Kidney tubule cell (primary cell): ENCODE data around the gene GOLGA8N.
"Not testable (repeated sequence)": the region's sequence is repeated elsewhere in the genome, so short reads cannot be mapped to it uniquely, and the experiment has no call there.

Experiments
- DNase-seq: peaks from one replicate; pipeline ENCODE4 v3.0.0-alpha.2; 2018; ENCODE audit warnings: low spot score

GOLGA8N gene

DNA sequence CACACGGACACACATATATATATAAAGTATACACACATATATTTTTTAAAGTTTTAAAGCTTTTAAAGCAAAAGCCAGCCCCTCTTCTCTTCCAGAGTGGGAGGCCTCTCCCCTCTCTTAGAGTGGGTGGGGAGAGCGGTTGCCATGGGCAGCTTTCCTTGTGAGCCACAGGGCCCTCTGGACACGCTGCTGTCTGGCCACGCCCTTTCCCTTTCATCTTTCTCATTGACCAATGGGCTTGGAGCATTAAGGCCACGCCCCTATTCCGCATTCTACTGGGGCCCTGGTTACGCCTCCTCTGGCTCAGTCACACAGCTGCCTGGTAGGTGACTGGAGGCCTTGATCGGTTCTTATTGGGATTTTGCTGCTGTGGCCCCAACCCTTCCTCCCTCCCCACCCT is at the start of gene GOLGA8N:
Gene GOLGA8N, plus strand, starts transcription at position 306 of the 400 bp plus-strand sequence.
- not testable (repeated sequence) for DNase-seq

DNA sequence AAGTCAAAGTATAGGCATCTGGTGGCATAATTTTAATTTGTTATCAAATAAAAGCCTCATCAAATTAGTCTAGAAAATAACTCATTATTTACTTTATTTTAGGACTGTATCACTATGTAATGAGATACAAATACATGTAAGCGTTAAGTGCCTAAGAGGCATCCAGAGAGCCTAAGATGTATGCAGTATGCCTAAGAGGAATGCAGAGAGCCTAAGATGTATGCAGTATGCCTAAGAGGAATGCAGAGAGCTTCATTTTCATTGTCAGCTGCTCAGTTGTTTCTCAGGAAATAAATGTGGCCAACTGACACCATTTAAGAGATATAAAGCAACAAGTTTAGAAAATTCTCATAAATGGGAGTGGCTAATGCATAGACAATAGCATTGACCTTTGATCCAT is 49.8 kb upstream of the GOLGA8N start:
- not testable (repeated sequence) for DNase-seq

DNA sequence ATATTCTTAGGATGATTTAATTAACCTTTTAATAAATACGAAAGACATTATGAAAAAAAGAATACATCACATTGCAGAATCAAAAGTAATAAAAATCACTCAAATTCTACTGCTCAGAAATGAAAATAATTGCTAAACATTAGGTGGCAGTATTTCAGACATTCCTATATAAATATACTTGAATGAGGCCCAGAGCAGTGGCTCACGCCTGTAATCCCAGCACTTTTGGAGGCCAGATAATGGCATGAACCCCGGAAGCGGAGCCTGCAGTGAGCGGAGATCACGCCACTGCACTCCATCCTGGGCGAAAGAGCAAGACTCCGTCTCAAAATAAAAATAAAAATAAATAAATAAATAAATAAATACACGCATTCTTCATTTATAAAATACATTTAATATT is 48.1 kb upstream of the GOLGA8N start:
- not testable (repeated sequence) for DNase-seq

DNA sequence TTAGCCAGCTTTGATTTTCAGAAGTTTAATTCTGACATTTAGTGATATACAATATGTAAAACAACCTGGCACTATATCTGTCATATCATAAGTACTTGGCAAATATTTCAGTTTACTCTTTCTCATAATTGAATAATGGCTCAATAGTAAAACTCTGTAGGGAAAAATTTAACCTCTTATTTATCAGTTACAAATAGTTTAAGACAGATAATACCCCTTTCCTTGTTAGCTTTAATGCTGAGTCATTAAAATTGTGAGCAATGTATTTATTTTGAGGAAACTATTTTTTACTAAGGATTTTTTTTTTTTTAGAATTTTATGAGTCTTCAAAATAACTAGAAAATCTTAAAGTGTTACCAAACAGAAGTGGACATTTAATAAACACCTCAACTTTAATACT is 38.7 kb upstream of the GOLGA8N start:
- not testable (repeated sequence) for DNase-seq

DNA sequence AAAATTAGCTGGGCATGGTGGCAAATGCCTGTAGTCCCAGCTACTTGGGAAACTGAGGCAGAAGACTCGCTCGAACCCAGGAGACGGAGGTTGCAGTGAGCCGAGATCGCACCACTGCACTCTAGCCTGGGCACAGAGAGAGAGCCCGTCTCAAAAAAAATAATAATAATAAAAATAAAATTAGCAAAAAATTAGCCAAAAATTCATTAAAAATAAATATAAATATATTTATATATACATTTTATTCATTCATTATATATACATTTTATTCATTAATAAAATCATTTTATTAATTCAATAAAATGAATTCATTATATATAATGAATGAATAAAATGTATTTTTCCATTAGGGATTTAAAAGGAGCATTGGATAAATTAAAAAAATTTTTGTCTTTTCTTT is 31.1 kb upstream of the GOLGA8N start:
- DNase-seq = not testable (repeated sequence)

DNA sequence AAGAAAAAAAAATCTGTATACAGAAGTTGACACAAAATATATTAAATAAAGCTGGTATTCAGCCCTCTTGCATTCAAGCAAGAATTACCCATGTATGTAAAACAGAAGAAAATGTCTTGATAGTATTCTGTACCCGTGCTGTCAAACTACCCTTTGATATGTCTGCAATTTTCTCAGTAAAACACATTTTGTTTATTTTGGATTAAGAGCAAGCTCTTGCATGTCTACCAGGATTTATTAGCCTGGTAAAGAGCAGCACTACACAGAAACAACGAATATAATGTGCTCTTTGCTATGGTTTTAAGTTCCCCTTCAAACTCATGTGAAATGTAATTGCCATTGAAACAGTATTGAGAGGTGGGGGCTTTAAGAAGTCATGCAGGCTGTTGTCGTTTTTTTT is 24.3 kb upstream of the GOLGA8N start:
- not testable (repeated sequence) for DNase-seq

DNA sequence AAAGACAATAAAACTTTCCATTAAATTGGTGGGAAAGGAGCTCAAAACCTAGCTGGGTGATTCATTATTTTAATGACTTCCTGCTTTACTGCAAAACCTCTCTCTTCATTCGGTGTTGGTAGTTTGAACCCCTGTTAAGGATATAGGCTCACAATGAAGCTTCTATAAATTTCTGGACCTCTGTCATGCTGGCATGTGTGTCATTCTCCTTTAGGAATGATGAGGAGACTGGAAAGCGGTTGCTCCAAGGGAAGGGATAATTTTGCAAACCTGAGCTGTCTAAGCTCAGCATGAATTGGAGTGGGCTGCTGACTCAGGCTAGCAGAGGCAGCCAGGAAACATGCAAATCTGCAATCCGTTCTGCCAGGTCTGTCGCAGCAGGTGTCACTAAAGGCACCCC is 14.8 kb upstream of the GOLGA8N start:
- DNase-seq = not testable (repeated sequence)

DNA sequence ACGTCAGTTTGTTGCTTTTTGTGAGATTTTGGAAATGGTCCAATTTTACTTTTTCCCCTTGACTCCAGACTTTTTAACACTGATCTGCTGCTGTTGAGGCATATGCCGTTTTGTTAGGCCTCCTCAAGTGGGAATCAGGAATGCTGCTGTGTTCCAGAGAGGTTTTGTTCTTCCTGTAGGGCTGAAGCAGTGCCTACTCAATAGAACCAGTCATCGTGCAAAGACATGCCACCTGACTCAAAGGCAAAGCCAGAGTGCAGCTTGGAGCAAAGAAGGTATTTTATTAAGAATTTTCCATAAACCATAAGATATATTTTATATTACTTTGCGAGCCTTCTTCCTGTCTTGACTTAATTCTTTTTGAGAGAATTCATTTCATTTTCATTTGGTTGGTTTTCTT is 7.4 kb upstream of the GOLGA8N start:
- DNase-seq = not testable (repeated sequence)

DNA sequence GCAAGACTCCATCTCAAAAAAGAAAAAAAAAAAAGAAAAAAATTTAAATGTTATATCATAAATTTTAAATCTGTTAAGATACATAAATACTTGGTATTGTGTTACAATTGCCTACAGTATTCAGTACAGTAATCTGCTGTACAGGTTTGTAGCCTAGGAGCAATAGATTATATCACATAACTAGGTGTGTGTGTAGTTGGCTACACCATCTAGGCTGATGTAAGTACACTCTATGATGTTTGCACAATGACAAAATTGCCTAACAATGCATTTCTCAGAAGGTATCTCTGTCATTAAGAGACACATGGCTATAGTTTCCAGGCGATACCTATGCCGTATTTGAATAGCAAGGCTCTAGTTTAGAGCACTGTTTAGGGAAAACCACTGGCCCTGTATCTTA is 16.3 kb downstream of the GOLGA8N start:
- not testable (repeated sequence) for DNase-seq

DNA sequence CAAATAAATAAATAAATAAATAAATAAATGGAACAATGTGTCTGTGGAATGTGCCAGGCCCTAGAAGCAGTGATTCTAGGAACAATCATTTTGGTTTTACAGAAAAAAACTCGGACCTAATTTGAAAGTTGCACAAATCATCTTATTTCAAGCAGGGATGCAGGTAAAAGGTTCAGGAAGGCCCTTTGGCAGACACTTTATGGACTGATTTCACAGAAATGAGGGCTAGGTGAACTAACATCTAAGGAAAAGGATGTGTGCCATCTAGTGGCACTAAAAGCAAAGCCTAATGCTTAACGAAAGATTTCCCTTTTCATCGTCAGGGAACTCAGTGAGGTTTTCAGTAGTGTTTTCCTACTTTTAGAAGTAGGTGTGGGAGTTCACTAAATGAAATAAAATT is 17.5 kb downstream of the GOLGA8N start:
- DNase-seq = peak; percentile 56

DNA sequence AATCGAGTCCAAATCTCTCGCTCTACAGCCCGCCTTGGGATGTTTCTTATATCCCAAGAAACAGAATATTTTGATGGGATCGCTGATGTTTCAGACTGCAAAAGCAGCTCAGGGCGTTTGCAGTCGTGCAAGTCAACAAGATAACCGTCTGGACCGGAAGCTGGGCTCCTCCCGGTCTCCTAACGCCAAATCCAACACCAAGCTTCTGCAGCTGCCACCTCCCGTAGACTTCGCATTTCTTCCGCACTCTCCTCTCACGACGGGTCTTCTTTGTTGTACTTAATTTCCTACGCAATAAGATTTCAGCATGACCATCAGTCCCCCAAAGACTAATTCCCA is 21.4 kb downstream of the GOLGA8N start:
- not testable (repeated sequence) for DNase-seq

DNA sequence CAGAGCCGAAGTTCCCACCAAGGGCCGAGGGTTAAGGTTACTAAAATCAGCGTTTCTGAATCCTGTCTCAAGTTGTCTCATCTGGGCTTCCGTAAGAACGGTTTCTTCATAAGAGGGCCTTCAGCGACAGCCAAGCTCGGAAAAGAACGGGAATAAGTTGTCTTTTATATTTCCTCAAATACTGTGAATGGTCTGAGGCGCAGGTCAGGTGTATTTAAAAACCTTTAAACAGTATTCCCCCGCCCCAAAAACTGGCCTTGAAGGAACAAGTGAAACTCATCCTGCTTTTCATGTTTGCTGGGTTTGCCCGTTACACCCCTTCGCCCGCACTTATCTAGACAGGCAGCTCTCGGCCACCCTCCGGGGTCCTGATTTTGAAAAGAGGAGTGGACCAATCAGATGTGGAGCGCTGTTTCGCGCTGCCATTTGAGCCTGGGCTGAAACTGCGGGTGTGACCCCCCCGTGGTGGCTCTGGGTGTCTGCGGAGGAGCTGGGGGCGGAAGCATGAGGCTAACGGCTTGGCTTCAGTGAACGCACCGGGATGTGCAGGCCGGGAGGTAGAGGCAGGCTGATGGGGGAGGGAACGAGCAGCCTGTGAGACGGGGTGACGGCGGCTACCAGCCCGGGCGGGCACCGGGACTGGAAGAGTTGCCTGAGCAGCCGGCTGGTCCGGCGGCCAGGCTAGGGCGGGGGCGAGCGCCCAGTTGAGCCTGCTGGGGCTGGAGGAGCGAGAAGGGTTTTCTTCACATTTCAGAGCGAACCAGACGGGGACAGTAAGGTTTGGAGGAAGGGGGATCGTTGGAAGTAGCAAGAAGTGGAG is 22.0 kb downstream of the GOLGA8N start, which contains the start of gene ARHGAP11A:
Gene ARHGAP11A, plus strand, starts transcription at position 454 of the 820 bp plus-strand sequence. CDS start 708 bp downstream, outside the sequence.
- DNase-seq = peak; percentile 91

DNA sequence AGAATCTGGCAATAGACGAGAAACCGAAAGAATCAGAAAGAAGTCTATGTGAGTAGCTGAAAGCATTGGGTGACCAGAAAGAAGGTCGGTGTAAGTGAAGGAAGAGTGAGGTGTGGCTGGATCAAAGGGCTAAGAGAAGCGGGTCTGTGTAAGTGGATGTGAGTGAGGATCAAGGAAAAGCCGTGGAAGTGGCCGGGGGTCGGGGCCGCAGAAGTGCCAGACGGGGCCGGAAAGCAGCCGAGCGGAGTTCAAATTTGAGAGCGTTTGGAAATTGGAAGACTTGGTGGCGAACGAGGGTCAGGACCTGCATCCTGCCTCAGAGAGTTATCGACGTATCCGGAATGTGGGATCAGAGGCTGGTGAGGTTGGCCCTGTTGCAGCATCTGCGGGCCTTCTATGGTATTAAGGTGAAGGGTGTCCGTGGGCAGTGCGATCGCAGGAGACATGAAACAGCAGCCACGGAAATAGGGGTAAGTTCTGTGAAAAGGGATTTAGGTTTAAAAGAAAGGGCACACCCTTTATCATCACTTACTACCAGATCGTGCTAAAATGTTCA is 22.7 kb downstream of the GOLGA8N start:
- peak; percentile 33 for DNase-seq

DNA sequence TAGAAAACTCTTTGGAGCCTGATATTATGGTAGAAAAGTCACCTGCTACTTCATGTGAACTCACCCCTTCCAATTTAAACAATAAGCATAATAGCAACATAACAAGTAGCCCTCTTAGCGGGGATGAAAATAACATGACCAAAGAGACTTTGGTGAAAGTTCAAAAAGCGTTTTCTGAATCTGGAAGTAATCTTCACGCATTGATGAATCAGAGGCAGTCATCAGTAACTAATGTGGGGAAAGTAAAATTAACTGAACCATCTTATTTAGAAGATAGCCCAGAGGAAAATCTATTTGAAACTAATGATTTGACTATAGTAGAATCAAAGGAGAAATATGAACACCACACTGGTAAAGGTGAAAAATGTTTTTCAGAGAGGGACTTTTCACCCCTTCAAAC is 43.2 kb downstream of the GOLGA8N start:
- DNase-seq = no peak

DNA sequence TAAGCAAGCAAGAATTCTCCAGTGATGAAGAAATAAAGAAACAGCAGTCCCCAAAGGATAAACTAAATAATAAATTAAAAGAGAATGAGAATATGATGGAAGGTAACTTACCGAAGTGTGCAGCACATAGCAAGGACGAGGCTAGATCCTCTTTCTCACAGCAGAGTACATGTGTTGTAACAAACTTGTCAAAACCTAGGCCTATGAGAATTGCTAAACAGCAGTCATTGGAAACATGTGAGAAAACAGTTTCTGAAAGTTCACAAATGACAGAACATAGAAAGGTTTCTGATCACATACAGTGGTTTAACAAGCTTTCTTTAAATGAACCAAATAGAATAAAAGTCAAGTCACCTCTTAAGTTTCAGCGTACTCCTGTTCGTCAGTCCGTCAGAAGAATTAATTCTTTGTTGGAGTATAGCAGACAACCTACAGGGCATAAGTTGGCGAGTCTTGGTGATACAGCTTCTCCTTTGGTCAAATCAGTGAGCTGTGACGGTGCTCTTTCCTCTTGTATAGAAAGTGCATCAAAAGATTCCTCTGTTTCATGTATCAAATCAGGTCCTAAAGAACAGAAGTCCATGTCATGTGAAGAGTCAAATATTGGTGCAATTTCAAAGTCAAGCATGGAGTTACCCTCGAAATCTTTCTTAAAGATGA is 43.8 kb downstream of the GOLGA8N start:
- no peak for DNase-seq

DNA sequence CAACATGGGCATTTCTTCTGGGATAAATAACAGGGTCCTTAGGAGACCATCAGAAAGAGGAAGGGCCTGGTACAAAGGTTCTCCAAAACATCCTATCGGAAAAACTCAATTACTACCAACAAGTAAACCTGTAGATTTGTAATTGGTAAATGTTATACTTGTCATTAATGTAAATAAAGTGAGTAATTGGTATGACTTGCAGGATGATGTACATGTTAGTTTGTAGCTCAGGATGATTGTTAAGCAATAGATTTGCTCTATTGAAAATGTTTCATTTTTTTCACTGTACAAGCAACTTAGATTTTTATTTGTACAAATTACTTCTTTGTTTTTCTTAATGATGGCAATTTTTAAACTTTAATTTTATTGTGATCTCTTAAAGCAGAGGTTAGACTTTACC is 44.4 kb downstream of the GOLGA8N start:
- no peak for DNase-seq

DNA sequence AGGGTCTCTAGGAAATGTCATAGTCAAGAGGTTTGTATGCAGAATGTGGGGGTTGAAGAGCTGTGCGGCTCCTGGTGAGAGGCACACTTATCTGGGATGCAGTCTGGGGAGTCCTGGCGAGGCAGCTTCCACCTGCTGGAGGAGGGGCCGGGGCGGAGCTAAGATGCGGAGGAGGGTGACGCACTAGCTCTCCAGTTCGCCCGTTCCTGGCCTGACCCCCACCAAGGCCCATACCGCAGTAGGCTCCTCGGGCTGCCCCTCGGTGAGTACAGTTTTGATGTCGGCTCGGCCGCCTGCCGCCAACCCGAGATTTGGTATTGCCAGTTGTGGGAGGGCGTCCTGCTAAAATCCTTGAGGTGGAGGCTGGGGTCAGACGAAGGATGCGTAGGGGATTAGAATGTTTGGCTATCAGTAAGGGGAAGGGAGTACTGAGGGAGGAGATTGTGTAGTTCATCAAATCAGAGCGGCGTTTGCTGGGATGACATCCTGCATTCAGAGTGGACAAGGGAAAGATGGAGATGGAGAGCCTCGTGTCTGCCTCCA is 48.3 kb downstream of the GOLGA8N start, which contains the start of gene SCG5:
Gene SCG5, plus strand, starts transcription at position 194 of the 543 bp plus-strand sequence. CDS start 1,883 bp downstream, outside the sequence.
- peak; percentile 25 for DNase-seq

DNA sequence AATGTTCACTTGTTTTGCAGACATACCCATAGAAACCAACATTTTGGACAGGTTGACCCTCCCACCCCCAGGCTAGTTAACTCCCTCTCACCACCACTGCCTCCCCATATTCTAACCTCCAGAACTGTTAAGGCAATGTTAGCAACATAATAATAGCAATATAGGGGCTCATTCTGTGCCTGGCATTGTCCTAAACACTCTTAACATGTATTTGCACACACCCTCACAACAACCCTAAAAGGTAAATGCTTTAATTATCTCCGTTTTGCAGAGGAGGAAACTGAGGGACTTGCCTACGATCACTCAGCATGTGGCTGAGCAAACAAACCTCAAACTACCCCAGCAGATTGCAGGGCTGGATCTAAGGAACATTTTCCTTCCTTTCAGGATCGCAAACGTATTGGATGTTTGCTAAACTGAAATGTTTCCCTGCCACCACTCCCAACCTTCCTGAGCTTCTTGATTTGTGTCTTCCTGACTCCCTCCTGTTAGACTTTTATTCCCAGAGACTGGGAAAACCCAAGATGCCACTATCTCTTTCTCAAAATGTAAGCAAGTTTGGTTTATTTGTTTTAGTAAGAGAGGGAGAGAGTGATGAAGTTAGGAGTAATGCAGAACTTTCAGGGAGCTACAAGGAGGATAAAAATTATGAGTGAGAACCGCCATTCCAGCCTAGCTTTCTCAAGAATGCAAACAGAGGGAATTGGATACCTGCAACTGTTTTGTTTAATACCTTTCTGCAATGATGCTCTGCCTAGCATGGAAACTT is 49.6 kb downstream of the GOLGA8N start:
- DNase-seq = no peak

DNA sequence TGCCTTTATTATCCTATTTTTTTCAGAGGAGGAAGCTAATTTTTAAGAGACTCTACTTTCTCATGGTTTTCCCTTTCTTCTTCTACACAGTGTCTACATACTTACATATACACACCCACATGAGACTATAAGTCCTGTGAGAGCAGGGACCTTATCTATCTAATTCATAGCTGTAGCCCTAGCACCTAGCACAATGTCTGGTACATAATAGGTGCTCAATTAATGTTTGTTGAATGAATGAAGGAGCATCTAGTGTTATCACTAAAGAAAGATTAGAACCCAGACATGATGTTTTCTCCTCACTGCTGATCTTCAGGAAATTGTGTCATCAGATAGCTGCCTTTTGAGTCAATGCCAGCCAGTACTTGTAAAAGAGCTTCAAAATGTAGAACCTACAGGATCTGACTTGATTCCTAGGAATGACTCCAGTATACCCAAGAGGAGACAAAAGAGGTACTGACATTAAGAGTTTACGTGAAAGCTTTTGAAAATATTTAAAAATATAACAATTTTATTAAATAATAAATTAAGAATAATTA is 50.7 kb downstream of the GOLGA8N start:
- no peak for DNase-seq

DNA sequence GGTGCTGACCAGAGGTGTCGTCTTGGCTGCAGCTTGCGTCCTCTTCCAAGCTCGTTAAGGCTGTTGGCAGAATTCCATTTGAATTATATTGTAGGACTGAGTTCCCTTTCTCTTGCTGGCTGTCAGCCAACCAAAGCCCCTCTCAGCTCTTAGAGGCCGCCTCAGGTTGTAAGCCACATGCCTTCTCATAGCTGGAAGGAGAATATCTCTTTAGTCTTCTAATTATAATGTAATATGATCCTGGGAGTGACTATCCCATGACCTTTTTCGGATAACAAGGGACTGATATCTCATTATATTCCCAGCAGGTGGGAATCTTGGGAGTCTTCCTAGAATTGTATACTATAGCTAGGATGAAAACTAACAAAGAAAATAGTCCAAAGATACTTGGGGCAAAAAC is 53.0 kb downstream of the GOLGA8N start:
- DNase-seq = no peak

DNA sequence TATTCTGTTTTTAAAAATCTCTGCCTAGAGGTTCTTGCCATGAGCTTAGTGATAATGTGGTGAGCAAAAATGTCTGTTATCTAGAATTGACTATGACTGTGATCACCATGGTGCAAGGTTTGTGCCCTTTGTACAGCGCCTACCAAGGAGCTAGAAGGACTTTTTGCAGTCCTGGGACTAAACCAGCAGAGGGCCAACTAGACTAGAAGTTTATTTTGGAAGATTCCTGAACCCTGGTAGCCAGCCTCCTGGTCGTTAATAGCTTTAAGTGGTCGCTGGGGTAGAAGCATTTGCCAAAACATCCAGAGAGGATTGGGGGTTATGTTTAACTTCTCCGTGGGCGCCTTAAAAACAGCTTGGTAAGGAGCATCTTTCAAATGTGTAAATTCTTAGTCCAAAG is 56.1 kb downstream of the GOLGA8N start:
- no peak for DNase-seq
